Measurements from ENCODE around the gene DIAPH1.

Gene DIAPH1

GRCh38 chr5:141512911-141513626 lies 105.7 kb downstream of the DIAPH1 start:
- Mint-ChIP-seq H3K9me3 (no peaks in the 10 kb centered on the region), H3K27me3 (peaks cover 24% of the 10 kb centered on the region), H3K4me3 (peak overlapping the region; percentile 74), H3K36me3 (ENCODE audit: low read depth) (peaks cover 55% of the 10 kb centered on the region), H3K4me1 (ENCODE audit: low read depth) (peaks cover 81% of the 10 kb centered on the region), H3K27ac (peak overlapping the region; percentile 55)
- intact Hi-C loops (cut with micrococcal nuclease) = loop anchor here (10.0 kb wide), 1 partner anchor 188 kb away; the partner anchor contains the start of gene TAF7

- intact Hi-C loops (cut with micrococcal nuclease) = loop anchor here (10.0 kb wide), 1 partner anchor 188 kb away; the partner anchor contains the start of gene TAF7
- H3K4me1 Mint-ChIP-seq (ENCODE audit: low read depth) = peaks cover 75% of the 10 kb centered on the region
- peak overlapping the region; percentile 74 for H3K4me3 Mint-ChIP-seq
- H3K9me3 Mint-ChIP-seq = no peaks in the 10 kb centered on the region
- peaks cover 24% of the 10 kb centered on the region for H3K27me3 Mint-ChIP-seq
- H3K27ac Mint-ChIP-seq = peak overlapping the region; percentile 55
- peaks cover 49% of the 10 kb centered on the region for H3K36me3 Mint-ChIP-seq (ENCODE audit: low read depth)
These were observed 106.3 kb downstream of the DIAPH1 start for GRCh38 chr5:141512390-141512910.

- peaks cover 69% of the 10 kb centered on the region for H3K4me1 Mint-ChIP-seq (ENCODE audit: low read depth)
- no peaks in the 10 kb centered on the region for H3K9me3 Mint-ChIP-seq
- H3K27me3 Mint-ChIP-seq = peaks cover 24% of the 10 kb centered on the region
- intact Hi-C loops (cut with micrococcal nuclease) = loop anchor here (10.0 kb wide), 1 partner anchor 187 kb away; the partner anchor contains the start of gene TAF7
- peaks cover 43% of the 10 kb centered on the region for H3K36me3 Mint-ChIP-seq (ENCODE audit: low read depth)
- no peak overlapping the region for H3K27ac Mint-ChIP-seq
- no peak overlapping the region for H3K4me3 Mint-ChIP-seq
These were observed 107.0 kb downstream of the DIAPH1 start for GRCh38 chr5:141511771-141512325.

GRCh38 chr5:141510850-141511601 lies 107.8 kb downstream of the DIAPH1 start:
- intact Hi-C loops (cut with micrococcal nuclease) = loop anchor here (10.0 kb wide), 1 partner anchor 186 kb away; the partner anchor contains the start of gene TAF7
- H3K36me3 Mint-ChIP-seq (ENCODE audit: low read depth) = peaks cover 35% of the 10 kb centered on the region
- no peak overlapping the region for H3K27ac Mint-ChIP-seq

GRCh38 chr5:141510160-141510559 lies 108.6 kb downstream of the DIAPH1 start:
- intact Hi-C loops (cut with micrococcal nuclease) = loop anchor here (10.0 kb wide), 1 partner anchor 185 kb away; the partner anchor contains the start of gene TAF7
- no peak overlapping the region for H3K27ac Mint-ChIP-seq
- H3K36me3 Mint-ChIP-seq (ENCODE audit: low read depth) = peaks cover 26% of the 10 kb centered on the region
- no peaks in the 10 kb centered on the region for H3K9me3 Mint-ChIP-seq
- H3K27me3 Mint-ChIP-seq = peaks cover 26% of the 10 kb centered on the region
- peaks cover 53% of the 10 kb centered on the region for H3K4me1 Mint-ChIP-seq (ENCODE audit: low read depth)
- no peak overlapping the region for H3K4me3 Mint-ChIP-seq

More at GRCh38 chr5:141510850-141511601, 107.8 kb downstream of the DIAPH1 start:
- H3K4me3 Mint-ChIP-seq = no peak overlapping the region
- H3K4me1 Mint-ChIP-seq (ENCODE audit: low read depth) = peaks cover 61% of the 10 kb centered on the region
- peaks cover 24% of the 10 kb centered on the region for H3K27me3 Mint-ChIP-seq
- H3K9me3 Mint-ChIP-seq = no peaks in the 10 kb centered on the region

GRCh38 chr5:141508798-141509611 lies 109.8 kb downstream of the DIAPH1 start:
- no peak overlapping the region for H3K27ac Mint-ChIP-seq
- peaks cover 42% of the 10 kb centered on the region for H3K4me1 Mint-ChIP-seq (ENCODE audit: low read depth)
- peaks cover 30% of the 10 kb centered on the region for H3K27me3 Mint-ChIP-seq
- intact Hi-C loops (cut with micrococcal nuclease) = no loop called here
- no peaks in the 10 kb centered on the region for H3K9me3 Mint-ChIP-seq
- H3K4me3 Mint-ChIP-seq = peak overlapping the region; percentile 22
- peaks cover 15% of the 10 kb centered on the region for H3K36me3 Mint-ChIP-seq (ENCODE audit: low read depth)

GRCh38 chr5:141508440-141508797 lies 110.4 kb downstream of the DIAPH1 start:
- Mint-ChIP-seq H3K4me3 (no peak overlapping the region), H3K27ac (no peak overlapping the region), H3K4me1 (ENCODE audit: low read depth) (peaks cover 36% of the 10 kb centered on the region), H3K9me3 (no peaks in the 10 kb centered on the region), H3K36me3 (ENCODE audit: low read depth) (peaks cover 9% of the 10 kb centered on the region), H3K27me3 (peaks cover 28% of the 10 kb centered on the region)
- intact Hi-C loops (cut with micrococcal nuclease) = no loop called here

- peaks cover 22% of the 10 kb centered on the region for H3K27me3 Mint-ChIP-seq
- intact Hi-C loops (cut with micrococcal nuclease) = no loop called here
- no peaks in the 10 kb centered on the region for H3K9me3 Mint-ChIP-seq
- no peak overlapping the region for H3K27ac Mint-ChIP-seq
- no peak overlapping the region for H3K4me3 Mint-ChIP-seq
- H3K4me1 Mint-ChIP-seq (ENCODE audit: low read depth) = peaks cover 27% of the 10 kb centered on the region
- H3K36me3 Mint-ChIP-seq (ENCODE audit: low read depth) = peaks cover under 1% of the 10 kb centered on the region
These were observed 111.3 kb downstream of the DIAPH1 start for GRCh38 chr5:141507387-141508091.

- Mint-ChIP-seq H3K4me3 (no peak overlapping the region), H3K27ac (no peak overlapping the region), H3K27me3 (peaks cover 19% of the 10 kb centered on the region), H3K36me3 (ENCODE audit: low read depth) (no peaks in the 10 kb centered on the region), H3K4me1 (ENCODE audit: low read depth) (peaks cover 21% of the 10 kb centered on the region), H3K9me3 (no peaks in the 10 kb centered on the region)
- intact Hi-C loops (cut with micrococcal nuclease) = no loop called here
These were observed 112.2 kb downstream of the DIAPH1 start for GRCh38 chr5:141506381-141507155.

- Mint-ChIP-seq H3K27ac (no peak overlapping the region), H3K4me1 (ENCODE audit: low read depth) (peaks cover 10% of the 10 kb centered on the region), H3K27me3 (peaks cover 15% of the 10 kb centered on the region), H3K4me3 (no peak overlapping the region), H3K36me3 (ENCODE audit: low read depth) (no peaks in the 10 kb centered on the region), H3K9me3 (no peaks in the 10 kb centered on the region)
- intact Hi-C loops (cut with micrococcal nuclease) = no loop called here
These were observed 114.6 kb downstream of the DIAPH1 start for GRCh38 chr5:141504216-141504615.

GRCh38 chr5:141503681-141504080 lies 115.1 kb downstream of the DIAPH1 start:
- peaks cover 15% of the 10 kb centered on the region for H3K27me3 Mint-ChIP-seq
- H3K9me3 Mint-ChIP-seq = no peaks in the 10 kb centered on the region
- H3K4me3 Mint-ChIP-seq = no peak overlapping the region
- intact Hi-C loops (cut with micrococcal nuclease) = no loop called here
- H3K36me3 Mint-ChIP-seq (ENCODE audit: low read depth) = no peaks in the 10 kb centered on the region
- no peak overlapping the region for H3K27ac Mint-ChIP-seq
- peaks cover 5% of the 10 kb centered on the region for H3K4me1 Mint-ChIP-seq (ENCODE audit: low read depth)

- intact Hi-C loops (cut with micrococcal nuclease) = no loop called here
- H3K4me1 Mint-ChIP-seq (ENCODE audit: low read depth) = no peaks in the 10 kb centered on the region
- no peak overlapping the region for H3K4me3 Mint-ChIP-seq
- H3K9me3 Mint-ChIP-seq = no peaks in the 10 kb centered on the region
- no peaks in the 10 kb centered on the region for H3K36me3 Mint-ChIP-seq (ENCODE audit: low read depth)
- peaks cover 26% of the 10 kb centered on the region for H3K27me3 Mint-ChIP-seq
- no peak overlapping the region for H3K27ac Mint-ChIP-seq
These were observed 117.0 kb downstream of the DIAPH1 start for GRCh38 chr5:141501761-141502160.

All from dendritic cell treated with granulocyte-macrophage colony-stimulating factor and Interleukin-4, amounts not matched to agents 40 ng/mL and 50 ng/mL, for 4 days (primary cell).